GM06990 (cell line): ENCODE data around the gene CST6.
"Not testable (repeated sequence)": the region's sequence is repeated elsewhere in the genome, so short reads cannot be mapped to it uniquely, and the experiment has no call there.

Source experiments
- DNase-seq: peaks from one replicate; pipeline ENCODE4 v3.0.0-alpha.2; 2011; ENCODE audit not compliant: insufficient read length; ENCODE audit errors: extremely low read depth
- H3K27me3 ChIP-seq: replicated peaks from 2 replicates; pipeline ENCODE4 v1.6.0; 2011; ENCODE audit warnings: low read length; ENCODE audit not compliant: control insufficient read depth, insufficient read depth
- H3K36me3 ChIP-seq: 2 replicates; pipeline ENCODE4 v1.5.1; 2011; ENCODE audit warnings: low read length; ENCODE audit not compliant: control insufficient read depth, insufficient read depth
- H3K4me3 ChIP-seq: replicated peaks from 2 replicates; pipeline ENCODE4 v1.5.1; 2011; ENCODE audit warnings: low read depth, mild to moderate bottlenecking, control low read depth, low read length
- TF ChIP-seq, protein P1 (sequence below): IDR thresholded peaks from 2 replicates; pipeline ENCODE4 v1.5.1; 2011; ENCODE audit warnings: low read length, control low read depth, mild to moderate bottlenecking, inconsistent platforms; ENCODE audit not compliant: insufficient read depth, poor library complexity, severe bottlenecking

Gene CST6

DNA sequence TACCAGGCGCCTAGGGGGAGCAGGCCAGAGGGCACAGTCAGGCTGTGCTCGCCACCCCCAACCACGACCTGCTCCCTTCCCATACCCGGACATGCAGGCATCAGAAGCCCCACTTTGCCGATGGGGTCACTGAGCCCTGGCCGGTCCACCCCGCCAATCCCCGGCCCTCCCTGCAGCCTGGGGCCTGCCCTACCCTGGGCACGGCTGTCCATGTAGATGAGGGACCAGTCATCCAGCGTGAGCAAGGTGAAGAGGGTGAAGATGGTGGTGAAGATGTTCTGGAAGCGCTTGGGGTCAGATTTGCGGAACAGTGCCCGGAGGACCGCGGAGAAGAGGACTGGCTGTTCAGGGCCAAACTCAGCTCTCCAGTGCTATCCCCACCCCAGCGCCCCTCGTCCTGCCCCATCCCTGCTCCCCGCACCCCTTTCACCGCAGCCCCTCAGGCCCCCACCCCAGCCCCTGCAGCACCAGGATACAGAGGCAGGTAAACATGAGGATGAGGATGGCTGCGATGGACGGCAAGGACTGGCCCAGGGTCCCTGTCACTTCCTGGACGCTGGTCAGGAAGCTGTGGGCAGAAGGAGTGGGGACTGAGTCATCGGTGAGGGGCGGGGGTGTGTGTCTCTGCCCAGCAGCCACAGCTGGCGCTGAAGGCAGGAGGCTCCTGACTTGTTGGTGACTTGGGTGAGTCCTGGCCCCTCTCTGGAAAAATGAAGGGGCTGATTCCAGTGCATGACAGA lies 9.0 kb downstream of the CST6 start:
- H3K4me3 ChIP-seq, result no peak overlapping the region
- TF ChIP-seq, protein P1, sequence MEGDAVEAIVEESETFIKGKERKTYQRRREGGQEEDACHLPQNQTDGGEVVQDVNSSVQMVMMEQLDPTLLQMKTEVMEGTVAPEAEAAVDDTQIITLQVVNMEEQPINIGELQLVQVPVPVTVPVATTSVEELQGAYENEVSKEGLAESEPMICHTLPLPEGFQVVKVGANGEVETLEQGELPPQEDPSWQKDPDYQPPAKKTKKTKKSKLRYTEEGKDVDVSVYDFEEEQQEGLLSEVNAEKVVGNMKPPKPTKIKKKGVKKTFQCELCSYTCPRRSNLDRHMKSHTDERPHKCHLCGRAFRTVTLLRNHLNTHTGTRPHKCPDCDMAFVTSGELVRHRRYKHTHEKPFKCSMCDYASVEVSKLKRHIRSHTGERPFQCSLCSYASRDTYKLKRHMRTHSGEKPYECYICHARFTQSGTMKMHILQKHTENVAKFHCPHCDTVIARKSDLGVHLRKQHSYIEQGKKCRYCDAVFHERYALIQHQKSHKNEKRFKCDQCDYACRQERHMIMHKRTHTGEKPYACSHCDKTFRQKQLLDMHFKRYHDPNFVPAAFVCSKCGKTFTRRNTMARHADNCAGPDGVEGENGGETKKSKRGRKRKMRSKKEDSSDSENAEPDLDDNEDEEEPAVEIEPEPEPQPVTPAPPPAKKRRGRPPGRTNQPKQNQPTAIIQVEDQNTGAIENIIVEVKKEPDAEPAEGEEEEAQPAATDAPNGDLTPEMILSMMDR, result no peak
- H3K36me3 ChIP-seq, result no peaks in the 10 kb centered on the region
- H3K27me3 ChIP-seq, result peaks cover 2% of the 10 kb centered on the region; the same call in 1 of the 2 replicates
- no peak for DNase-seq

DNA sequence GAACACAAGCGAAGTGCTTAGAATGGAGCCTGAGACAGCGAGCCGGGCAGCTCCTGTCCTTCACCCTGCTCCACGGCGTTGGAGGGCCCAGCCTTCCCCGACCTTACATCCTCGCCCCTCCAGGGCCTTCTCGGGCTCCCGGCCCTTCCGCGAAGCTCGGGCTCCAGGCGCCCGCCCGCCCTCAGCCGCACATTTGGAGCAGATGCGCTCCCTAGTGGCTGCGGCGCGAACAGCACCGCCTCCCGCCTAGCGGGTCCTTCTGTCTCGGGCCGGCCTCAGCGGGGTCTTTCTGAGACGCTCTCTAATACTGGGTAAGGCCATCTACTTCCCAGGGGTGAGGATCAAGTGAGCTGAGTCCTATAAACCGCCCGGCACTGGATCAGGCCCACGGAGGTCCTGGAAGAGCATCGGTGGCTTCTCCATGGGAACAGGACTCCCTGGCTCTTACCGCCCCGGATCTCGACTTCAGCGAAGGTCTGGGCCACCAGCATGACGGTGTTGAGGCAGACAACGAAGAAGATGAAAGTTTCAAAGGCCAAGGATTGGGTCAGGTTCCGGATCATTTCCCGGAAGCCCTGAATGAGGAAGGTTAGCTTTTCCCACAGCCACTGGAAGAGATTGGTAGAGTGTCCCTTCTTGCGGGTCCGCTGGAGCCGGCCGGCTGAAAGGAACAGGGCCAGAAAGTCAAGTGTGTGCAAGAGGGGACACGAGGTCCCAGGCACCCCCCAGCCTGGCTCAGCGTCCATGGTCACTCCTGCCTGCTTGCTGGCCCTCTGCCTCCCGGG lies 10.8 kb downstream of the CST6 start:
- peaks cover 2% of the 10 kb centered on the region; the same call in 1 of the 2 replicates for H3K27me3 ChIP-seq
- DNase-seq, result peak; percentile 69
- TF ChIP-seq, protein P1, result peak; percentile 97
- H3K36me3 ChIP-seq, result no peaks in the 10 kb centered on the region
- no peak overlapping the region for H3K4me3 ChIP-seq

DNA sequence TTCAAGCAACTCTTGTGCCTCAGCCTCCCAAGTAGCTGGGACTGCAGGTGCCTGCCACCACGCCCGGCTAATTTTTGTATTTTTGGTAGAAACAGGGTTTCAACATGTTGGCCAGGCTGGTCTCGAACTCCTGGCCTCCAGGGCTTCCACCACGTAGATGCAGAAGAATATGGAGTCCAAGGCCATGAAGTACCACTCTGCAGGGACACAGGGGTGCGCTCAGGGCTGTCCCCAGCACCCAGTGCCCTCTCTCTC lies 11.3 kb downstream of the CST6 start:
- H3K36me3 ChIP-seq, H3K4me3 ChIP-seq, H3K27me3 ChIP-seq, DNase-seq: not testable (repeated sequence)

- TF ChIP-seq, protein P1, result no peak
- DNase-seq, result no peak
- Histone ChIP-seq H3K4me3 (no peak within 1 kb of the TSS), H3K27me3 (peaks cover 2% of the 10 kb centered on the region; the same call in 1 of the 2 replicates), H3K36me3 (no peaks in the 10 kb centered on the region)
These were observed 14.3 kb downstream of the CST6 start, which contains the start of gene CATSPER1 for GRCh38 chr11:66026017-66026529. Gene CATSPER1 (minus strand): TSS chr11:66026479. CDS start chr11:66026379, 100 bp downstream.

GRCh38 chr11:66032957-66033735 lies 21.3 kb downstream of the CST6 start:
- DNase-seq, result no peak
- Histone ChIP-seq H3K4me3 (no peak overlapping the region), H3K27me3 (no peaks in the 10 kb centered on the region; the same call in 1 of the 2 replicates), H3K36me3 (no peaks in the 10 kb centered on the region)
- TF ChIP-seq, protein P1, result no peak
